Rectal smooth muscle tissue (tissue), 1 donor: ENCODE results near the gene GSTM5.
A peak's percentile ranks its signal among the peaks of the same experiment; 100 is the strongest.
"Not testable (repeated sequence)": the region's sequence is repeated elsewhere in the genome, so short reads cannot be mapped to it uniquely, and the experiment has no call there.

Experiments
- H3K27ac ChIP-seq: one replicate; pipeline ENCODE4 v1.7.0; 2013; ENCODE audit warnings: low read depth, low read length, inconsistent platforms
- H3K27me3 ChIP-seq: one replicate; pipeline ENCODE4 v1.7.0; 2013; ENCODE audit warnings: low read length; ENCODE audit not compliant: control insufficient read depth, insufficient read depth
- H3K36me3 ChIP-seq: one replicate; pipeline ENCODE4 v1.7.0; 2013; ENCODE audit warnings: low read length; ENCODE audit not compliant: control insufficient read depth, insufficient read depth
- H3K4me1 ChIP-seq: one replicate; pipeline ENCODE4 v1.7.0; 2013; ENCODE audit warnings: low read length; ENCODE audit not compliant: control insufficient read depth, insufficient read depth
- H3K4me3 ChIP-seq: one replicate; pipeline ENCODE4 v1.7.0; 2013; ENCODE audit warnings: low read length
- H3K9ac ChIP-seq: one replicate; pipeline ENCODE4 v1.7.0; 2013; ENCODE audit warnings: low read length

Gene GSTM5

GRCh38 chr1:109711593-109712320 is at the start of gene GSTM5:
GSTM5 (plus strand) TSS chr1:109712251; CDS start chr1:109712313, 62 bp downstream.
- H3K4me3 ChIP-seq: peak within 1 kb of the TSS; percentile 41
- not testable (repeated sequence) for H3K27ac ChIP-seq, H3K27me3 ChIP-seq

GRCh38 chr1:109664671-109665070 is 47.4 kb upstream of the GSTM5 start:
- Histone ChIP-seq H3K36me3 (peaks cover 5% of the 10 kb centered on the region), H3K27ac (no peak overlapping the region), H3K4me1 (peaks cover 3% of the 10 kb centered on the region), H3K9ac (no peak overlapping the region), H3K4me3 (no peak overlapping the region), H3K27me3 (no peaks in the 10 kb centered on the region)

More at GRCh38 chr1:109711593-109712320, at the start of gene GSTM5:
- H3K4me1 ChIP-seq, H3K9ac ChIP-seq, H3K36me3 ChIP-seq: not testable (repeated sequence)

DNA sequence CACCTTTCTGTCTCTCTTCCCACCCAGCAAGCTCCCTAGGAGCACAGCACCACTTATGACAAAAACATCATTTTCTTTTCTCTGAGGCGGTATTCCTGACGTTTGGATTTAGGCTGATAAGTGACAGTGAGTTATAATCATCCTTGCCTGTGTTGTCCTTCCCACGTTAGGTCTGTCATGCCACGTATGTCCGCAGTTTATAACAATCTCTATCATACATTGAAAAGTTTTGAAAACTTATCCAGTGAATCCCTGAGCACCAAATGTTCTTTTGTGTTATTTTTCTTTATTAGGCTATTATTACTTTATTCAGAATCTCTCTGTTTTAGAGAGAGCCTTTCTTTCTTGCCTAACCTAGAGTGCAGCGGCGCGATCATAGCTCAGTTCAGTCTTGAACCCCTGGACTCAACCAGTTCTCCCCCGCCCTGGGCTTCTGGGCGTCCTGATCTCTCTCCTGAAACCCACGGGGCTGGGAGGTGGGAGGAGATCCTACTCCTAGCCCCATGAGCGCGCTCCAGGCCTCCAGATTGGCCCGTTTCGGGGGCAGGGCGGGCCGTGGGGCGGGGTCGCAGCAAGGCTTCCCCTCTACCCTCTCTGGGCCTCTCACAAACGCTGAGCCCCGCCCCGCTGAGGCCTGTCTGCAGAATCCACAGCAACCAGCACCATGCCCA is 44.5 kb upstream of the GSTM5 start, which contains the start of gene GSTM2:
Gene GSTM2 (plus strand): TSS at position 606 of the 671 bp plus-strand sequence. CDS start 59 bp downstream, at position 665.
- no peaks in the 10 kb centered on the region for H3K36me3 ChIP-seq
- no peaks in the 10 kb centered on the region for H3K27me3 ChIP-seq
- H3K4me1 ChIP-seq: peaks cover 3% of the 10 kb centered on the region
- peak within 1 kb of the TSS; percentile 22 for H3K27ac ChIP-seq
- no peak within 1 kb of the TSS for H3K9ac ChIP-seq
- H3K4me3 ChIP-seq: peak within 1 kb of the TSS; percentile 47

- no peak overlapping the region for H3K27ac ChIP-seq
- H3K4me1 ChIP-seq: peaks cover 3% of the 10 kb centered on the region
Observed at GRCh38 chr1:109668123-109668775, 43.8 kb upstream of the GSTM5 start.

GRCh38 chr1:109669246-109669948 is 42.7 kb upstream of the GSTM5 start:
- Histone ChIP-seq H3K27me3 (no peaks in the 10 kb centered on the region), H3K36me3 (no peaks in the 10 kb centered on the region), H3K27ac (peak overlapping the region; percentile 32), H3K4me1 (peaks cover 3% of the 10 kb centered on the region), H3K4me3 (no peak overlapping the region), H3K9ac (no peak overlapping the region)

More at GRCh38 chr1:109668123-109668775, 43.8 kb upstream of the GSTM5 start:
- H3K36me3 ChIP-seq: no peaks in the 10 kb centered on the region
- peak overlapping the region; percentile 47 for H3K4me3 ChIP-seq
- H3K9ac ChIP-seq: no peak overlapping the region
- H3K27me3 ChIP-seq: no peaks in the 10 kb centered on the region

GRCh38 chr1:109669949-109670302 is 42.1 kb upstream of the GSTM5 start:
- H3K4me3 ChIP-seq, H3K4me1 ChIP-seq, H3K9ac ChIP-seq, H3K36me3 ChIP-seq, H3K27me3 ChIP-seq: not testable (repeated sequence)
- peak overlapping the region; percentile 32 for H3K27ac ChIP-seq

DNA sequence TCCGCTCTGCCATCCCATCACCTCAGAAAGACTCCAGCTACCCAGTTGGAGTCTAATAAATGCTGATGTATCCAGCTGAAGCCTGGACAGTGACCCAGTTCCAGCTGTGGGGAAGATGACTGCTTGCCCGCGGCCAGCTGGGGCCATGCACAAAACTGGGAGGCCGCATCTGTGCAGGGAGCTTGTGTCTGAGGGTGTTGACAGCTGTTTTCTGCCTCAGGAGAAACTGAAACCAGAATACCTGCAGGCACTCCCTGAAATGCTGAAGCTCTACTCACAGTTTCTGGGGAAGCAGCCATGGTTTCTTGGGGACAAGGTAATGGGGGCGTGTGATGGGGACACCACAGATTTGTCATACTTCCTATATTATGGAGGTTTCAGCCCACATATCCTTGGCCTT is 41.0 kb upstream of the GSTM5 start:
- Histone ChIP-seq H3K4me1 (peaks cover 3% of the 10 kb centered on the region), H3K9ac (no peak overlapping the region)

DNA sequence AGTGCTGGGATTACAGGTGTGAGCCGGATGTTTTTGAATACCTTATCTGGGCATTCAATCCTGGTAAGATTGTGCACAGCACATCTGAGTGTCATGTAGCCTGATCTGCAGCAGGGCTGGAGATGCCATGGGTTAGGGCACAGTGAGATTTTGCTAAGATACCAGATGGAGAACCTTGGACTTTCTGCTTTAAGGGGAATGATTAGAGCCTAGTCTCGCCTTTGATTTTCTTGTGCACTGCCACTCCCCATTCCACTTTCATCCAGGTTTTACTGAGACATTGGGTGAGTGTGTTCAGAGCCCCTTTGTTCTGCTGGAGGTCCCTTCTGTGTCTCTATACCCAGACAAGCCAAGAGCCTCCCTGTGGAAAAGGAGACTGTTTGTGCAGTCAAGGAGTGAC is 38.2 kb upstream of the GSTM5 start:
- H3K36me3 ChIP-seq, H3K4me3 ChIP-seq, H3K4me1 ChIP-seq, H3K27me3 ChIP-seq, H3K27ac ChIP-seq, H3K9ac ChIP-seq: not testable (repeated sequence)

More for the DNA sequence above, 41.0 kb upstream of the GSTM5 start:
- Histone ChIP-seq H3K4me3 (no peak overlapping the region), H3K27ac (no peak overlapping the region), H3K27me3 (no peaks in the 10 kb centered on the region), H3K36me3 (no peaks in the 10 kb centered on the region)

DNA sequence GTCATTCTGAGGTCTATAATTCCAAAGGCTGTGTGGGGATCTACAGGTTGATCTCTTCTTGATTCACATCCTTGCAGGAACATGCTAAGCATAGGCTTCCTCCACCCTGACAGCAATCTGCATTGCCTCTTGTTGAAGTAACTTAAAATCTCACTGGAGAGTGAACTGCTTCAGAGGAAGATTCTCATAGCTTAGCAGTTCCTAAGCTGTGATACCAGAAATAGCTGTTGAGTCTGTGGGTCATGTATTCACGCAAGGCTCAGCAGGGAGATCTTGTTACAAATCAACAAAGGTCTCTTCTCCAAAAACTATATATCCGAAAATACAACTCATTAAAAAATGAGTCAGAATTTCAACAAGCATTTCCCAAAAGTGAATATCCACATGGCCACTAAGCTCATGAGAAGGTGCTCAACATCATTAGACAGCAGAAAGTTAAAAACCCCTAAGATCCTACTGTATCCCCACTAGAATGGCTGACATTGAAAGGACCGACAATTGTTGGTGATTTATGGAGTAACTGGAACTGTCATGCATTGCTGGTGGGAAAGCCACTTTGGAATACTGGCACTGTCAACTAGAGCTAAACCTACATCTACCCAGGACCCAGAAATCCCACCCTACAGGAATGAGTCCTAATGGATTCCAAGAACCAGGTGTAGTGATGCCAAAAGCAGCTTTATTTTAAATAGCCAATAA is 35.2 kb upstream of the GSTM5 start:
- H3K9ac ChIP-seq, H3K4me3 ChIP-seq, H3K4me1 ChIP-seq, H3K27me3 ChIP-seq, H3K27ac ChIP-seq, H3K36me3 ChIP-seq: not testable (repeated sequence)

DNA sequence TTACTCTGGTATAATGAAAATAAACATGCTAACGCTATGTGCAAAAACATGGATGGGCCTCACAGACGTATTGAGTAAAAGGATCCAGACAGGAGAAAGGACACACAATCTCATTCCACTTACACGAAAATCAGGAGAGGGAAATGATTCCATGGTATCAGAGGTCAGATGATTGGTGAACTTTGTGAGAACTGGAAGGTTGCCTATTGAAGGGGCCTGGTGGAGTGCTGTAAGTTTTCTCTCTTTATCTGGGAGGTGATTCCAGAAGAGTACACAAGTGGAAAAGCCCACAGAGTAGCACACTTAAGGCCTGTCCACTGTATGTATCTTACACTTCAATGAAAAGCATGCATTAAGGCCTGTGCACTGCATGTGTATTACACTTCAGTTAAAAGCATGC is 34.6 kb upstream of the GSTM5 start:
- H3K4me1 ChIP-seq: no peaks in the 10 kb centered on the region

GRCh38 chr1:109678637-109679036 is 33.4 kb upstream of the GSTM5 start:
- H3K9ac ChIP-seq, H3K27me3 ChIP-seq, H3K4me3 ChIP-seq, H3K36me3 ChIP-seq, H3K4me1 ChIP-seq, H3K27ac ChIP-seq: not testable (repeated sequence)

More for the DNA sequence above, 34.6 kb upstream of the GSTM5 start:
- Histone ChIP-seq H3K27me3 (no peaks in the 10 kb centered on the region), H3K4me3 (no peak overlapping the region), H3K27ac (no peak overlapping the region), H3K9ac (no peak overlapping the region), H3K36me3 (no peaks in the 10 kb centered on the region)

DNA sequence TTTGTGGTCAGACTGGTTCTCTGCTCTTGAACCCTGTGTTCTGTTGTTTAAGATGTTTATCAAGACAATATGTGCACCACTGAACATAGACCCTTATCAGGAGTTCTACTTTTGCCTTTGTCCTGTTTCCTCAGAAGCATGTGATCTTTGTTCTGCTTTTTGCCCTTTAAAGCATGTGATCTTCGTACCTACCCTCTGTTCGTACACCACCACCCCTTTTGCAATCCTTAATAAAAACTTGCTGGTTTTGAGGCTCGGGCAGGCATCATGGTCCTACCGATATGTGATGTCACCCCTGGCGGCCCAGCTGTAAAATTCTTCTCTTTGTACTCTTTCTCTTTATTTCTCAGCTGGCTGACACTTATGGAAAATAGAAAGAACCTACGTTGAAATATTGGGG is 27.3 kb upstream of the GSTM5 start:
- H3K4me1 ChIP-seq, H3K9ac ChIP-seq, H3K27ac ChIP-seq, H3K4me3 ChIP-seq, H3K27me3 ChIP-seq, H3K36me3 ChIP-seq: not testable (repeated sequence)
